Measurements from ENCODE around the gene SAMD13.

DNA sequence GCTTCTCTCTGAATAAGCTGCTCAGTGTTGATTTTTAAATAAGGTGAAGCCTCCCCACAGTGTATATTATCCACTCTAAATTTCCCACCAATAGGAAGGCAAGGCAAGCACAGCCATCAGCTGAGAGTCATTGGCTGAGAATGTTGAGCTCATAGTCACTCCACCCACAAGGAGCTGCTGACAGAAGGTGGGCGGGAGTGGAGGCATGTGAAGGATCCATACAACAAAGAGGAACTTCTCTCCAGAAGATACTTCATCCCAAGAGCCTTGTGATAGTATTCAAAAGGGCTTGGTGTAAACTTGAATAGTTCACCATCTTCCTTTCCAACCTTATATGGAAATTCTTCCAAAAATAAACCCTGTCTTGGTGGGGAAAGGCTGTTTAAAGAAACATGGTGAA, 42.8 kb downstream of the SAMD13 start:
- TF ChIP-seq POLR2A (IDR thresholded peaks at IDR 0.05) (no peak), CTCF (IDR thresholded peaks at IDR 0.05) (no peak)

Data from vagina (tissue), 2 donors.